HEK293 (cell line): ENCODE measurements around the gene CCL16.
"Not testable (repeated sequence)": the region's sequence is repeated elsewhere in the genome, so short reads cannot be mapped to it uniquely, and the experiment has no call there.

Source experiments
- CTCF ChIA-PET: fragments of 350-600 bp; formaldehyde crosslinking; extraction: SDS; loops from one replicate; lab custom pipeline; 2021; ENCODE audit warnings: antibody characterized with exemption; lab: Yijun Ruan, JAX
- POLR2A ChIA-PET: fragments of 300-600 bp; formaldehyde crosslinking; extraction: SDS; loops from one replicate; lab custom pipeline; 2020; ENCODE audit warnings: antibody characterized with exemption, inconsistent platforms; lab: Yijun Ruan, JAX
- H3K27ac ChIP-seq: fragments of 200-500 bp; sonication (Bioruptor generic); 2 replicates; pipeline ENCODE4 v1.5.1; 2014; ENCODE audit warnings: low read depth, low read length, control low read depth, inconsistent platforms; ENCODE audit errors: extremely low read depth
- H3K36me3 ChIP-seq, 2 experiments: fragments of 200-500 bp in 1 of 2; sonication (Bioruptor generic) in 1 of 2; 1 replicate in 1 of 2; 2 replicates in 1 of 2; pipeline ENCODE4 v1.5.1; 2014 to 2017; ENCODE audit warnings: inconsistent platforms in 2 of 2, low read length in 2 of 2; ENCODE audit not compliant: control insufficient read depth in 2 of 2, insufficient read depth in 1 of 2
- H3K4me1 ChIP-seq: fragments of 200-500 bp; sonication (Bioruptor generic); 2 replicates; pipeline ENCODE4 v1.5.1; 2014; ENCODE audit warnings: mild to moderate bottlenecking, low read length, inconsistent platforms; ENCODE audit not compliant: control insufficient read depth, insufficient read depth
- H3K4me3 ChIP-seq: 2 replicates; pipeline ENCODE4 v1.5.1; 2011; ENCODE audit warnings: low read depth, mild to moderate bottlenecking, control low read depth, low read length, moderate library complexity
- H3K9me3 ChIP-seq: fragments of 200-500 bp; sonication (Bioruptor generic); 2 replicates; pipeline ENCODE4 v1.5.1; 2014; ENCODE audit warnings: low read depth, low read length, inconsistent platforms; ENCODE audit not compliant: control insufficient read depth, insufficient read depth
- GLIS2 ChIP-seq: fragments of 450-650 bp; formaldehyde crosslinking; IDR thresholded peaks from 2 replicates; pipeline ENCODE4 v1.5.1; 2016; ENCODE audit warnings: missing biosample characterization, missing genetic modification characterization
- ZNF112 ChIP-seq: fragments of 450-650 bp; formaldehyde crosslinking; IDR thresholded peaks from 2 replicates; pipeline ENCODE4 v1.5.0; 2017; ENCODE audit warnings: missing biosample characterization, missing genetic modification characterization
- ZNF121 ChIP-seq: fragments of 450-650 bp; formaldehyde crosslinking; IDR thresholded peaks from 2 replicates; pipeline ENCODE4 v1.5.1; 2016; ENCODE audit warnings: missing biosample characterization, missing genetic modification characterization
- ZNF140 ChIP-seq: fragments of 450-650 bp; formaldehyde crosslinking; IDR thresholded peaks from 2 replicates; pipeline ENCODE4 v1.5.1; 2016; ENCODE audit warnings: missing biosample characterization, missing genetic modification characterization
- ZNF223 ChIP-seq: fragments of 450-650 bp; formaldehyde crosslinking; IDR thresholded peaks from 2 replicates; pipeline ENCODE4 v1.5.1; 2016; ENCODE audit warnings: missing biosample characterization, missing genetic modification characterization
- ZNF311 ChIP-seq: fragments of 450-650 bp; formaldehyde crosslinking; IDR thresholded peaks from 2 replicates; pipeline ENCODE4 v1.5.1; 2017; ENCODE audit warnings: missing biosample characterization, missing genetic modification characterization, borderline replicate concordance
- ZNF335 ChIP-seq: fragments of 450-650 bp; formaldehyde crosslinking; conservative IDR thresholded peaks from 2 replicates; pipeline ENCODE4 v1.5.1; 2016; ENCODE audit warnings: missing biosample characterization, missing genetic modification characterization
- ZNF426 ChIP-seq: fragments of 450-650 bp; formaldehyde crosslinking; IDR thresholded peaks from 2 replicates; pipeline ENCODE4 v1.5.1; 2017; ENCODE audit warnings: missing biosample characterization, missing genetic modification characterization, mild to moderate bottlenecking, inconsistent platforms, moderate library complexity
- ZNF48 ChIP-seq: fragments of 450-650 bp; formaldehyde crosslinking; IDR thresholded peaks from 2 replicates; pipeline ENCODE4 v1.5.1; 2016; ENCODE audit warnings: missing biosample characterization, missing genetic modification characterization
- ZNF571 ChIP-seq: fragments of 450-650 bp; formaldehyde crosslinking; IDR thresholded peaks from 2 replicates; pipeline ENCODE4 v1.5.0; 2017; ENCODE audit warnings: missing biosample characterization, missing genetic modification characterization
- ZNF623 ChIP-seq: fragments of 450-650 bp; formaldehyde crosslinking; IDR thresholded peaks from 2 replicates; pipeline ENCODE4 v1.5.1; 2016; ENCODE audit warnings: missing biosample characterization, missing genetic modification characterization
- ZNF670 ChIP-seq: fragments of 450-650 bp; formaldehyde crosslinking; IDR thresholded peaks from 2 replicates; pipeline ENCODE4 v1.5.1; 2016; ENCODE audit warnings: missing biosample characterization, missing genetic modification characterization, low read depth
- ZNF701 ChIP-seq: fragments of 450-650 bp; formaldehyde crosslinking; IDR thresholded peaks from 2 replicates; pipeline ENCODE4 v1.5.1; 2016; ENCODE audit warnings: missing biosample characterization, missing genetic modification characterization
- TF ChIP-seq, protein P1 (sequence below): fragments of 450-650 bp; formaldehyde crosslinking; IDR thresholded peaks from 2 replicates; pipeline ENCODE4 v1.5.0; 2017; ENCODE audit warnings: missing biosample characterization, missing genetic modification characterization, borderline replicate concordance
- TF ChIP-seq, protein P2 (sequence below): fragments of 450-650 bp; formaldehyde crosslinking; IDR thresholded peaks from 2 replicates; pipeline ENCODE4 v1.5.1; 2016; ENCODE audit warnings: missing biosample characterization, missing genetic modification characterization
- TF ChIP-seq, protein P3 (sequence below): fragments of 450-650 bp; formaldehyde crosslinking; IDR thresholded peaks from 2 replicates; pipeline ENCODE4 v1.5.1; 2017; ENCODE audit warnings: missing biosample characterization, missing genetic modification characterization

The CCL16 gene

DNA sequence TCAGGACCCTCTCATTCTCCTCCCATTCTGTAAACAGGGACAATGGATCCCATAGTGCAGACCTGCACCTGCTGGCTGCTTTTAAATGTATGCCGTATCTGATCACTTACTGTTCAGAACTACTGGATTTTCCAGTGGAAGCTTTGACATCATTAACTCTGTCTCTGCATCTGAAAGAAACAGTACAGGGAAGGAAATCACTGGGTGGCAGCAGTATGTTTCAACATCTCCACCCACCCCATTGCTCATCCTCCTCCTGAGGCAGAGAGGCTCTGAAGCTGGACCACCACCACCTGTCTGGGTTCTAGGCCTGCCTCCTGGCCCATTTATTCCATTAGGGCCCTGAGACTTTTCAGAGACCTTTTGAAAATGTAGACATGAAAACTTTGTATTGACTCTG lies 17.5 kb upstream of the CCL16 start:
- no peak overlapping the region for H3K4me3 ChIP-seq
- 0 out of 2 replicates have a peak, but pooled peaks cover 4% of the 10 kb centered on the region for H3K4me1 ChIP-seq
- no peaks in the 10 kb centered on the region for H3K36me3 ChIP-seq
- ChIA-PET POLR2A (no interaction called here), CTCF (no interaction called here)
- no peak overlapping the region for H3K27ac ChIP-seq
- TF ChIP-seq ZNF335 (tag by site-specific recombination) = no peak
- TF ChIP-seq, protein P1, sequence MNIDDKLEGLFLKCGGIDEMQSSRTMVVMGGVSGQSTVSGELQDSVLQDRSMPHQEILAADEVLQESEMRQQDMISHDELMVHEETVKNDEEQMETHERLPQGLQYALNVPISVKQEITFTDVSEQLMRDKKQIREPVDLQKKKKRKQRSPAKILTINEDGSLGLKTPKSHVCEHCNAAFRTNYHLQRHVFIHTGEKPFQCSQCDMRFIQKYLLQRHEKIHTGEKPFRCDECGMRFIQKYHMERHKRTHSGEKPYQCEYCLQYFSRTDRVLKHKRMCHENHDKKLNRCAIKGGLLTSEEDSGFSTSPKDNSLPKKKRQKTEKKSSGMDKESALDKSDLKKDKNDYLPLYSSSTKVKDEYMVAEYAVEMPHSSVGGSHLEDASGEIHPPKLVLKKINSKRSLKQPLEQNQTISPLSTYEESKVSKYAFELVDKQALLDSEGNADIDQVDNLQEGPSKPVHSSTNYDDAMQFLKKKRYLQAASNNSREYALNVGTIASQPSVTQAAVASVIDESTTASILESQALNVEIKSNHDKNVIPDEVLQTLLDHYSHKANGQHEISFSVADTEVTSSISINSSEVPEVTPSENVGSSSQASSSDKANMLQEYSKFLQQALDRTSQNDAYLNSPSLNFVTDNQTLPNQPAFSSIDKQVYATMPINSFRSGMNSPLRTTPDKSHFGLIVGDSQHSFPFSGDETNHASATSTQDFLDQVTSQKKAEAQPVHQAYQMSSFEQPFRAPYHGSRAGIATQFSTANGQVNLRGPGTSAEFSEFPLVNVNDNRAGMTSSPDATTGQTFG (tag by site-specific recombination) = no peak
- no peak for TF ChIP-seq ZNF311 (tag by site-specific recombination)
- no peak for TF ChIP-seq ZNF623 (tag by site-specific recombination)
- no peak for TF ChIP-seq GLIS2
- TF ChIP-seq, protein P2, sequence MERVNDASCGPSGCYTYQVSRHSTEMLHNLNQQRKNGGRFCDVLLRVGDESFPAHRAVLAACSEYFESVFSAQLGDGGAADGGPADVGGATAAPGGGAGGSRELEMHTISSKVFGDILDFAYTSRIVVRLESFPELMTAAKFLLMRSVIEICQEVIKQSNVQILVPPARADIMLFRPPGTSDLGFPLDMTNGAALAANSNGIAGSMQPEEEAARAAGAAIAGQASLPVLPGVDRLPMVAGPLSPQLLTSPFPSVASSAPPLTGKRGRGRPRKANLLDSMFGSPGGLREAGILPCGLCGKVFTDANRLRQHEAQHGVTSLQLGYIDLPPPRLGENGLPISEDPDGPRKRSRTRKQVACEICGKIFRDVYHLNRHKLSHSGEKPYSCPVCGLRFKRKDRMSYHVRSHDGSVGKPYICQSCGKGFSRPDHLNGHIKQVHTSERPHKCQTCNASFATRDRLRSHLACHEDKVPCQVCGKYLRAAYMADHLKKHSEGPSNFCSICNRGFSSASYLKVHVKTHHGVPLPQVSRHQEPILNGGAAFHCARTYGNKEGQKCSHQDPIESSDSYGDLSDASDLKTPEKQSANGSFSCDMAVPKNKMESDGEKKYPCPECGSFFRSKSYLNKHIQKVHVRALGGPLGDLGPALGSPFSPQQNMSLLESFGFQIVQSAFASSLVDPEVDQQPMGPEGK (tag by site-specific recombination) = no peak
- no peak for TF ChIP-seq ZNF121
- TF ChIP-seq ZNF701 (tag by site-specific recombination) = no peak
- no peaks in the 10 kb centered on the region for H3K9me3 ChIP-seq

DNA sequence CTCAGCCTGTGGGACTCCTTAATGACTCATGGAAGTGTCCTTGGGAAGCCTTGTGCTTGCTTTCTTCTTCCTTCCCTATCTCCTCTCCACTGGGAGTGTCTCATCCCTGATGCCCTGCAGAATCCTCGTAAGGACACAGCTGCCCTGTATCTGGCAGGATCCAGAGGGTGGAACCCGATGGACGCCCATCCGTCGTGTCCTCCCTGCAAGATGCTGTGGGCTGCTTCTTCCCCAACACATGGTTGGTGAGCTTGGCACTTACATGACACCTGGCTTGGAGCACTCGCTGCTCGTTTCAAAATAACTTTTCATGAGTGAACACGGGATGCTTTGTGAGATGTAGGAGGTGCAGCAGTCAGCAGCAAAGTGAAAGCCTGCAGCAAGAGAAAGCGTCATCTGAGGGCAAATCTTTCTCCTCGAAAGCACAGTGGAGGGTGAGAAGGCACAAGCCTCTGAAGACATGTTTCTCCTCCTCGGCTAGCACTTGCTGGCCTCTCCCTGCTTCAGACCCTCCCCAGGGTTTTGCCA lies 16.8 kb upstream of the CCL16 start:
- H3K4me1 ChIP-seq = 0 out of 2 replicates have a peak, but pooled peaks cover 4% of the 10 kb centered on the region
- no peaks in the 10 kb centered on the region for H3K9me3 ChIP-seq
- TF ChIP-seq ZNF140 = no peak
- TF ChIP-seq ZNF571 (tag by site-specific recombination) = no peak
- TF ChIP-seq, protein P3, sequence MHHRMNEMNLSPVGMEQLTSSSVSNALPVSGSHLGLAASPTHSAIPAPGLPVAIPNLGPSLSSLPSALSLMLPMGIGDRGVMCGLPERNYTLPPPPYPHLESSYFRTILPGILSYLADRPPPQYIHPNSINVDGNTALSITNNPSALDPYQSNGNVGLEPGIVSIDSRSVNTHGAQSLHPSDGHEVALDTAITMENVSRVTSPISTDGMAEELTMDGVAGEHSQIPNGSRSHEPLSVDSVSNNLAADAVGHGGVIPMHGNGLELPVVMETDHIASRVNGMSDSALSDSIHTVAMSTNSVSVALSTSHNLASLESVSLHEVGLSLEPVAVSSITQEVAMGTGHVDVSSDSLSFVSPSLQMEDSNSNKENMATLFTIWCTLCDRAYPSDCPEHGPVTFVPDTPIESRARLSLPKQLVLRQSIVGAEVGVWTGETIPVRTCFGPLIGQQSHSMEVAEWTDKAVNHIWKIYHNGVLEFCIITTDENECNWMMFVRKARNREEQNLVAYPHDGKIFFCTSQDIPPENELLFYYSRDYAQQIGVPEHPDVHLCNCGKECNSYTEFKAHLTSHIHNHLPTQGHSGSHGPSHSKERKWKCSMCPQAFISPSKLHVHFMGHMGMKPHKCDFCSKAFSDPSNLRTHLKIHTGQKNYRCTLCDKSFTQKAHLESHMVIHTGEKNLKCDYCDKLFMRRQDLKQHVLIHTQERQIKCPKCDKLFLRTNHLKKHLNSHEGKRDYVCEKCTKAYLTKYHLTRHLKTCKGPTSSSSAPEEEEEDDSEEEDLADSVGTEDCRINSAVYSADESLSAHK (tag by site-specific recombination) = no peak
- TF ChIP-seq ZNF48 (tag by site-specific recombination) = no peak
- no peak for TF ChIP-seq ZNF223 (tag by site-specific recombination)
- no peak for TF ChIP-seq ZNF426 (tag by site-specific recombination)
- no peak for TF ChIP-seq ZNF670 (tag by site-specific recombination)
- no peak for TF ChIP-seq ZNF112 (tag by site-specific recombination)
- ChIA-PET CTCF (interaction anchor here (0.6 to 1.8 kb wide), 4 partner anchors 21 to 151 kb away, joined by 3 to 6 read pairs (median 4); no protein-coding TSS in a partner anchor), POLR2A (no interaction called here)
- no peak overlapping the region for H3K27ac ChIP-seq
- H3K36me3 ChIP-seq = no peaks in the 10 kb centered on the region
- no peak overlapping the region for H3K4me3 ChIP-seq

DNA sequence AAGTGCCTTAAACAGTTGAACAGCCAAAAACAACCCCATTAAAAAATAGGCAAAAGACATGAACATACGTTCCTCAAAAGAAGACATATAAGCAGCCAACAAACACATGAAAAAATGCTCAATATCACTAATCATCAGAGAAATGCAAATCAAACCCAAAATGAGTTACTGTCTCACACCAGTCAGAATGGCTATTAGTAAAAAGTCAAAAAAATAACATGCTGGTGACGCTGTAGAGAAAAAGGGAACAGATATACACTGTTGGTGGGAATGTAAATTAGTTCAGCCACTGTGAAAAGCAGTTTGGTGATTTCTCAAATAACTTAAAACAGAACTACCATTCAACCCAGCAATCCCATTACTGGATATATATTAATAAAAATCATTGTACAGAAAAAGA lies 14.0 kb upstream of the CCL16 start:
- CTCF ChIA-PET = interaction anchor here (0.9 to 2.1 kb wide), 6 partner anchors 13 to 154 kb away, joined by 3 to 9 read pairs (median 6); no protein-coding TSS in a partner anchor
- POLR2A ChIA-PET, H3K4me1 ChIP-seq, H3K36me3 ChIP-seq, H3K9me3 ChIP-seq, H3K27ac ChIP-seq, H3K4me3 ChIP-seq: not testable (repeated sequence)
